Trophoblast cell (in vitro differentiated cells and primary cell): Measurements from ENCODE around the gene MYO15B.

Experiments
- DNase-seq, 2 donors: peaks; one replicate each; pipeline ENCODE4 v3.0.0-alpha.2; 2016
- H2AFZ ChIP-seq: 2 replicates; pipeline ENCODE4 v1.6.1; 2013; ENCODE audit warnings: low read length, moderate library complexity, mild to moderate bottlenecking; ENCODE audit not compliant: insufficient read depth, poor library complexity
- H2AK5ac ChIP-seq: 2 replicates; pipeline ENCODE4 v1.6.1; 2013; ENCODE audit warnings: mild to moderate bottlenecking, low read length
- H2BK120ac ChIP-seq: 2 replicates; pipeline ENCODE4 v1.6.1; 2013; ENCODE audit warnings: low read length, mild to moderate bottlenecking, moderate library complexity; ENCODE audit not compliant: insufficient read depth, poor library complexity
- H2BK12ac ChIP-seq: 2 replicates; pipeline ENCODE4 v1.6.1; 2013; ENCODE audit warnings: mild to moderate bottlenecking, low read length, moderate library complexity
- H2BK5ac ChIP-seq: 2 replicates; pipeline ENCODE4 v1.6.1; 2013; ENCODE audit warnings: low read length, low read depth, moderate library complexity, mild to moderate bottlenecking; ENCODE audit not compliant: poor library complexity
- H3K14ac ChIP-seq: 2 replicates; pipeline ENCODE4 v1.6.1; 2013; ENCODE audit warnings: mild to moderate bottlenecking, low read length
- H3K18ac ChIP-seq: 2 replicates; pipeline ENCODE4 v1.6.1; 2013; ENCODE audit warnings: mild to moderate bottlenecking, low read length
- H3K23ac ChIP-seq: 2 replicates; pipeline ENCODE4 v1.6.1; 2013; ENCODE audit warnings: low read length
- H3K27ac ChIP-seq: 2 replicates; pipeline ENCODE4 v1.5.1; 2013; ENCODE audit warnings: low read depth, mild to moderate bottlenecking, inconsistent platforms, low read length, moderate library complexity
- H3K27me3 ChIP-seq: 2 replicates; pipeline ENCODE4 v1.6.1; 2013; ENCODE audit warnings: inconsistent platforms, mild to moderate bottlenecking, low read length, moderate library complexity; ENCODE audit not compliant: insufficient read depth
- H3K36me3 ChIP-seq, 2 experiments: 1 replicate in 1 of 2; 2 replicates in 1 of 2; pipeline ENCODE4 v1.6.1; 2013; ENCODE audit warnings: low read length in 2 of 2, mild to moderate bottlenecking in 2 of 2, moderate library complexity in 1 of 2; ENCODE audit not compliant: insufficient read depth in 2 of 2, control insufficient read depth in 1 of 2
- H3K4ac ChIP-seq: 2 replicates; pipeline ENCODE4 v1.6.1; 2013; ENCODE audit warnings: low read depth, mild to moderate bottlenecking, low read length, moderate library complexity
- H3K4me1 ChIP-seq, 2 experiments: 1 replicate in 1 of 2; 2 replicates in 1 of 2; pipeline ENCODE4 v1.6.1; 2013; ENCODE audit warnings: low read length in 2 of 2, mild to moderate bottlenecking in 2 of 2, moderate library complexity in 1 of 2; ENCODE audit not compliant: insufficient read depth in 2 of 2, control insufficient read depth in 1 of 2
- H3K4me2 ChIP-seq: 2 replicates; pipeline ENCODE4 v1.6.1; 2013; ENCODE audit warnings: inconsistent platforms, mild to moderate bottlenecking, low read length, moderate library complexity
- H3K4me3 ChIP-seq: 2 replicates; pipeline ENCODE4 v1.5.1; 2013; ENCODE audit warnings: mild to moderate bottlenecking, low read depth, low read length, inconsistent platforms
- H3K79me1 ChIP-seq: one replicate; pipeline ENCODE4 v1.6.1; 2013; ENCODE audit warnings: low read length
- H3K79me2 ChIP-seq: 2 replicates; pipeline ENCODE4 v1.6.1; 2013; ENCODE audit warnings: low read length, mild to moderate bottlenecking; ENCODE audit not compliant: control insufficient read depth, insufficient read depth, poor library complexity
- H3K9ac ChIP-seq: 2 replicates; pipeline ENCODE4 v1.6.1; 2013; ENCODE audit warnings: mild to moderate bottlenecking, low read length
- H3K9me3 ChIP-seq: 2 replicates; pipeline ENCODE4 v1.6.1; 2013; ENCODE audit warnings: low read depth, mild to moderate bottlenecking, control low read depth, inconsistent platforms, low read length; ENCODE audit not compliant: insufficient read depth
- H4K12ac ChIP-seq: 2 replicates; pipeline ENCODE4 v1.6.1; 2013; ENCODE audit warnings: low read depth, mild to moderate bottlenecking, low read length, moderate library complexity
- H4K8ac ChIP-seq: 2 replicates; pipeline ENCODE4 v1.6.1; 2013; ENCODE audit warnings: low read depth, mild to moderate bottlenecking, low read length, moderate library complexity
- H4K91ac ChIP-seq: one replicate; pipeline ENCODE4 v1.6.1; 2013; ENCODE audit warnings: low read depth, mild to moderate bottlenecking, low read length, moderate library complexity
- WGBS: extraction: QIAGEN DNeasy Blood & Tissue Kit; methylation state at CpG from one replicate; pipeline ENCODE4 v1.1.7; 2013; ENCODE audit warnings: missing lambda C conversion rate; ENCODE audit not compliant: insufficient read length, insufficient coverage; ENCODE audit errors: extremely low coverage; 5-methylcytosine and 5-hydroxymethylcytosine counted together

MYO15B gene

DNA sequence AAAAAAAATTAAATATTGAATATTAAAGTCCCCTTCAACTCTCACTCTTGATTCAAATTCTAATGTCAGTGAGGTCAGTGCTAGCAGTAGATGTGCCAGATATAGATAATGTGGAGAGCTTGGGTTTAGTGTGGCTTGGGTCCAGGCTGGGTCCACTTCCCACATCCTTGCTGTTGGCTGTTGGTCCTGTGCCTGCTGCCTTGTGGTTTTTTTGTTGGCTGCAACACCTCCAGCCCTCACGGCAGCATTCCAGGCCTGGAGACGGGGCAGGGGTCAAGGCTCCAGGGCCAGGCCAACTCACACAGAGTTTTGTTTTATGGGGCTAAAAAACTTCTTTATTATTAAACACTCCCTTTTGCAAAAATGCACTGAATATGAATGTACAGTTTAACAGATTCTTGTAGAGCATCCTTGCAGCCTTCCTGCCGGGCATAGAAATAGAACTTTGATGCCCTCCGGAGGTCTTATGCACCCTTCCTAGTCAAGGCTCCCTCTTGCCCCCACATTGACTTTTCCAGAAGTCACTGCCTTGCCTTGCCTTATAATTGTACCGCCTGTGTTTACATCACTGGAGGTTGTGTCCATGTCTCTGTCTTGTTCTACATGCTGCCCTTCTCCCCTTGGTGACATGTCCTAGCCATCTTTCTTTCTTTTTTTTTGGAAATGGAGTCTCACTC, 25.5 kb upstream of the MYO15B start:
- Histone ChIP-seq H4K12ac (no peak overlapping the region), H3K23ac (no peak overlapping the region), H3K79me2 (no peaks in the 10 kb centered on the region), H3K4me2 (no peak overlapping the region), H2AFZ (no peak overlapping the region), H3K4me3 (no peak overlapping the region), H4K91ac (no peak overlapping the region), H2AK5ac (no peak overlapping the region), H3K4ac (no peak overlapping the region), H2BK12ac (no peak overlapping the region), H3K4me1 (peaks cover 17 to 18% of the 10 kb centered on the region in 2 experiments), H3K9ac (no peak overlapping the region), H3K79me1 (peaks cover 8% of the 10 kb centered on the region), H3K27ac (no peak overlapping the region), H4K8ac (no peak overlapping the region), H2BK120ac (no peak overlapping the region), H3K14ac (no peak overlapping the region), H3K9me3 (no peaks in the 10 kb centered on the region), H2BK5ac (no peak overlapping the region), H3K18ac (no peak overlapping the region), H3K27me3 (no peaks in the 10 kb centered on the region), H3K36me3 (peaks cover 30 to 41% of the 10 kb centered on the region in 2 experiments)
- no CpG with 5 or more reads among the region's 5 CpGs for WGBS
- no peak for DNase-seq

DNA sequence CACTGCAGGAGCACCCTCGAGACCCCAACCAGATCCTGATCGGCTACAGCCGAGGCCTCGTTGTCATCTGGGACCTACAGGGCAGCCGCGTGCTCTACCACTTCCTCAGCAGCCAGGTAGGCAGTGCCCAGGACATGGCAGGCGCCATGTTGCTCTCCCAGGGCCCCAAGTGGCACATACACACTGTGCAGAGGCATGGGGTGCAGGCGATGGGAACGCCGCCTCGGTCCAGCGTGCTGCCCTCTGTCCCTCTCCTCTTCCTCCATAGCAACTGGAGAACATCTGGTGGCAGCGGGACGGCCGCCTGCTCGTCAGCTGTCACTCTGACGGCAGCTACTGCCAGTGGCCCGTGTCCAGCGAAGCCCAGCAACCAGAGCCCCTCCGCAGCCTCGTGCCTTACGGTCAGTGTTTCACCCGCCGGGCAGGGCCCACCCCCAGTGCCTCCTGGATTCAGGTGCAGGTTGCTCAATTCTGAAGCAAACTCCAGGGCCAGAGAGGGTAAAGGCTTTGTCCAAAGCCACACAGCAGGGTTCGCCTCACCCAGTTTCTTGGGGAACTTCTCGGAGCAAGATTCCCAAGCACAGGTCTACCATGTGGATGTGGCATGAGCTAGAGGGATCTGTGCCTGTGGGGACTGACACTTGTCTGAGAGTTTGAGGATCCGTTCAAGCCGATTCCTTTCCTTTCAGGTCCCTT, 24.4 kb upstream of the MYO15B start:
- H3K4me3 ChIP-seq: no peak overlapping the region
- H3K4me2 ChIP-seq: no peak overlapping the region
- H3K27ac ChIP-seq: no peak overlapping the region
- no peak overlapping the region for H2AK5ac ChIP-seq
- no peak overlapping the region for H2BK12ac ChIP-seq
- no peak overlapping the region for H4K12ac ChIP-seq
- H4K8ac ChIP-seq: no peak overlapping the region
- H3K4me1 ChIP-seq: peaks cover 8% of the 10 kb centered on the region in 2 experiments
- no peak overlapping the region for H2AFZ ChIP-seq
- no peak overlapping the region for H3K14ac ChIP-seq
- no peak overlapping the region for H3K23ac ChIP-seq
- no peaks in the 10 kb centered on the region for H3K79me2 ChIP-seq
- no peak overlapping the region for H2BK120ac ChIP-seq
- H3K27me3 ChIP-seq: no peaks in the 10 kb centered on the region
- H2BK5ac ChIP-seq: no peak overlapping the region
- no peak overlapping the region for H3K4ac ChIP-seq
- H3K18ac ChIP-seq: no peak overlapping the region
- H4K91ac ChIP-seq: no peak overlapping the region
- WGBS: no CpG with 5 or more reads among the region's 28 CpGs
- peaks cover 30 to 39% of the 10 kb centered on the region in 2 experiments for H3K36me3 ChIP-seq
- no peak for DNase-seq
- H3K9me3 ChIP-seq: no peaks in the 10 kb centered on the region
- no peak overlapping the region for H3K9ac ChIP-seq
- H3K79me1 ChIP-seq: no peaks in the 10 kb centered on the region

- H3K9me3 ChIP-seq: no peaks in the 10 kb centered on the region
- no peak overlapping the region for H3K4me3 ChIP-seq
- H2BK5ac ChIP-seq: no peak overlapping the region
- H3K4me1 ChIP-seq: peaks cover 8% of the 10 kb centered on the region in 2 experiments
- H3K4me2 ChIP-seq: no peak overlapping the region
- H3K79me1 ChIP-seq: no peaks in the 10 kb centered on the region
- no peak overlapping the region for H3K14ac ChIP-seq
- no peak overlapping the region for H3K4ac ChIP-seq
- no peak overlapping the region for H2AFZ ChIP-seq
- H3K27me3 ChIP-seq: no peaks in the 10 kb centered on the region
- no peak overlapping the region for H4K91ac ChIP-seq
- H4K12ac ChIP-seq: no peak overlapping the region
- H3K9ac ChIP-seq: no peak overlapping the region
- no peak overlapping the region for H2AK5ac ChIP-seq
- H2BK120ac ChIP-seq: no peak overlapping the region
- H4K8ac ChIP-seq: no peak overlapping the region
- no peak overlapping the region for H3K23ac ChIP-seq
- H3K27ac ChIP-seq: no peak overlapping the region
- no peak overlapping the region for H3K18ac ChIP-seq
- no peak overlapping the region for H2BK12ac ChIP-seq
- H3K79me2 ChIP-seq: no peaks in the 10 kb centered on the region
- peaks cover 35 to 42% of the 10 kb centered on the region in 2 experiments for H3K36me3 ChIP-seq
- no CpG with 5 or more reads among the region's 11 CpGs for WGBS
- DNase-seq: no peak
Measured at GRCh38 chr17:75564195-75564594, 23.4 kb upstream of the MYO15B start.

GRCh38 chr17:75565066-75565465, 22.5 kb upstream of the MYO15B start:
- Histone ChIP-seq H4K12ac (no peak overlapping the region), H4K8ac (no peak overlapping the region), H3K9me3 (no peaks in the 10 kb centered on the region), H3K27ac (no peak overlapping the region), H3K4me1 (peaks cover 8% of the 10 kb centered on the region in 2 experiments), H2BK12ac (no peak overlapping the region), H2AK5ac (no peak overlapping the region), H3K4me3 (no peak overlapping the region), H3K79me1 (no peaks in the 10 kb centered on the region), H3K14ac (no peak overlapping the region), H3K9ac (no peak overlapping the region), H3K23ac (no peak overlapping the region), H2BK5ac (no peak overlapping the region), H3K18ac (no peak overlapping the region), H3K79me2 (no peaks in the 10 kb centered on the region), H2AFZ (no peak overlapping the region), H4K91ac (no peak overlapping the region), H2BK120ac (no peak overlapping the region), H3K36me3 (peaks cover 38 to 45% of the 10 kb centered on the region in 2 experiments), H3K4me2 (no peak overlapping the region), H3K4ac (no peak overlapping the region), H3K27me3 (no peaks in the 10 kb centered on the region)
- no CpG with 5 or more reads among the region's 7 CpGs for WGBS
- DNase-seq: peak; percentile 85 to 87
